HG03460 (cell line): ENCODE data around the gene PEX6.

Source experiments
- ATAC-seq: cut with Tn5 transposase; IDR thresholded peaks from one replicate; pipeline ENCODE4 v1.9.1; 2021; ENCODE audit not compliant: unreplicated experiment

Gene PEX6

DNA sequence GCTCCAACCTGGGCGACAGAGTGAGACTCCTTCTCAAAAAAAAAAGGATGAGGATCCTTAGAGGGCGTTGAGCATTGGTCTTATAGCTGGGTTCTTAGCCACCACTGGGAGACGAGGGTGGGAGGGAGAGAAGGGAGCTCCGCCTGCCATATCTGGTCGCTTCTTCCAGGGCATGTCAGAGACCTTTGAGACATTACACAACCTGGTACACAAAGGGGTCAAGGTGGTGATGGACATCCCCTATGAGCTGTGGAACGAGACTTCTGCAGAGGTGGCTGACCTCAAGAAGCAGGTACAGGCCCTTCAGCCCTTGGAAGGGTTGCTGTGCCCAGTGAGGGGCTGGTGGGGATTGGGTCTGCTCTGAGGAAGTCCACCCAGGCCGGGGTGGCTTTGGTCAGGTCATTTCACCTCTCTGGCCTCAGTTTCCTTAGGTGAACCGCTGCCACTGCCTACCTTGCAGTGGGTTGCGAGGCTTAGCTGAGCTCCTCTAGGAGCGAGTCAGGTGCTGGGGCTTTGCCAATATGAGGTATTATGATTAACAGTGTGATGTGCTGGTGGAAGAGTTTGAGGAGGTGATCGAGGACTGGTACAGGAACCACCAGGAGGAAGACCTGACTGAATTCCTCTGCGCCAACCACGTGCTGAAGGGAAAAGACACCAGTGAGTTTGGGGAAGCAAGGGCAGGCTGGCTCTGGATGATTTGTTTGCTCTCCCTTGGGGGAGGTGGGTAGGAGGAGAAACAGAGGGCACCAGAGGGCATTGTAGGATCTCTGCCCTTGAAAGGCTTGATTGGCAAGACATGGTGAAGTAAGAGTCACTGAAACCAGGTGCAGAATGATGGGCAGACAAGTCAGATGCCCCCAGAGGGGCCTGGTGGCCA lies 41.2 kb downstream of the PEX6 start:
- ATAC-seq = no peak

DNA sequence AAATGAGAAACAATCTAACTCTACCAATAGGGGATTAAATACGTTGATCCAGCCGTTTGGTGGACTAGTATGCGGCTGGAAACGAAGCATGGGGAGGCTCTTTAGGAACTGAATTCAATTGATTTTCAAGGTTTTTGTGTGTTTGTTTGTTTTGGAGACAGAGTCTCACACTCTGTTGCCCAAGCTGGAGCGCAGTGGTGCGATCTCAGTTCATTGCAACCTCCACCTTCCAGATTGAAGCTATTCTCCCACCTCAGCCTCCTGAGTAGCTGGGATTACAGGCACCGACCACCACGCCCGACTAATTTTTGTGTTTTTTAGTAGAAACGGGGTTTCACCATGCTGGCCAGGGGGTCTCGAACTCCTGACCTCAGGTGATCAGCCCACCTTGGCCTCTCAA lies 42.6 kb downstream of the PEX6 start:
- no peak for ATAC-seq

DNA sequence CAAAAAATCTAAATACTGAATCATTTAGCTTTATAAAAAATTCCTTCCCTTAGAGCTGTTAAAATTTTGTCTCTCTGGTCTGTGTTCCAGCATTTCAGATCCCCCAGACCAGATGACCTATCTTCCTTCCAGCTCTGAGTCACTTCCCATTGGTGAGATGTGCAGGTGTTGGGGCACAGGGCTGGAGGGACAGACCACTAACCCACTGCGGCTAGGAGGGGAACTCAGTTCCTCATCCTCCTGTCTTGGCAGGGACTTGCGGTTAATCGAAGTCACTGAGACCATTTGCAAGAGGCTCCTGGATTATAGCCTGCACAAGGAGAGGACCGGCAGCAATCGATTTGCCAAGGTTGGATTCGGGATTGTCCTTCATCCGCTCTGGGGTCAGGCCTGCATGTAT lies 43.7 kb downstream of the PEX6 start:
- ATAC-seq = no peak

DNA sequence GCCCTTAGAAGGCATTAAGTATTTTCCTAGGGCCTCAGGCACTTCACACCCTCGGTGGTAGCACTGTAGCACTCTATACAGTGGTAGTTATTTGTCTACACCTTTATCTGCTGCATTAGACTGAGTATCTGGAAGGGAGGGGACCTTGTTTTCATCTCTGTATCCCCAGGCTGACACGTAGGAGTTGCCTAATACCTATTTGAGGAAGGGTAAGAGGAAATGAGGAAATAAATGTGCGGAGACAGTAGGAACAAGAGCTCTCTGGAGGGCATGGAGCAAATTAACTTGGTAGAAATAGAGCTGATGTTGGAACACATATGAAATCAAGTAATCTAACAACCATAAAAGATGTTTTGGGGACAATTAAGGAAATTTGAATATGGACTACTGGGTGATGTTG lies 45.8 kb downstream of the PEX6 start:
- ATAC-seq = no peak

DNA sequence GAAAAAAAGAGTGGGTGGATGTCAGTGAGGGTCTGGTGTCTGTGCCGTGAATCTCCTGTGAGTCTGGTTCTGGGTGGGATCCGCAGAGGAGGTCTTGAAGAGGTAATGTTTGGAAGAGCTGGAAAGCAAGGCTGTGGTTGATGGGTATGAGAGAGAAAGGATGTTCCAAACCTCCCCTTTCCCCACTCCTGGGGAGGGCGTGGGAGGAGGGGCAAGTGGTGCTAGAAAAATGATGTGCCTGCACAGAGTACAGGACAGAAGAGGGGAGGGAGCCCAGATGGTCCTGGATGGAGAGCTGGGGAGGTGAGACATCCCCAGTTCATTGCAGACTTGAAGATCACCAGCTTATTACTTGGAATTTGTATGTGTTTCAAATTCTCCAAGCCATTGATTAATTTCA lies 46.6 kb downstream of the PEX6 start:
- ATAC-seq = no peak

DNA sequence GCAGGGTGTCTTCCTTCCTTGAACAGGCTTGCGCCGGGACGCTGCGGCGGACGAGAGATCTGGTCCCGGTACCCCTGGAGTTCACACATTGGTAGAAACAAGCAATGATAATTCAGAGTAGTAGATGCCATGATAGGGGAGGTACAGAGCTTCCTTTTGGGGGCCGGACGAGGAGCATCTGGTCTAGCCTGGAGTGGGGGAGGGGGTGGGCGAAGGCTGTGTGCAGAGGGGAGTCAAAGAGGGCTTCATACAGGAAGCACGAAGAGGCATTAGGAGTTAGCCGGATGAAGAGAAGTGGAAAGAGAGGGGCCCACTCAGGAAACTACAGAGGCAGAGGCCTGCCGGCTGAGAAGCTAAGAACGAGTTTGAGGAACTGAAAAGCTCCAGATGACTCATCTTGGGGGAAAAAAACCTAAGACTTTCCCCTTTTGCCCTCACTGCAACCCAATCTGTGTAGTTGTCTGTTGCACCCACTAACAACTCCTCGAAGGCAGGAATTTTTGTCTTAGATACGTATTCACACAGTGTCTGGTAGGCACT lies 49.1 kb downstream of the PEX6 start:
- ATAC-seq = peak; percentile 50

DNA sequence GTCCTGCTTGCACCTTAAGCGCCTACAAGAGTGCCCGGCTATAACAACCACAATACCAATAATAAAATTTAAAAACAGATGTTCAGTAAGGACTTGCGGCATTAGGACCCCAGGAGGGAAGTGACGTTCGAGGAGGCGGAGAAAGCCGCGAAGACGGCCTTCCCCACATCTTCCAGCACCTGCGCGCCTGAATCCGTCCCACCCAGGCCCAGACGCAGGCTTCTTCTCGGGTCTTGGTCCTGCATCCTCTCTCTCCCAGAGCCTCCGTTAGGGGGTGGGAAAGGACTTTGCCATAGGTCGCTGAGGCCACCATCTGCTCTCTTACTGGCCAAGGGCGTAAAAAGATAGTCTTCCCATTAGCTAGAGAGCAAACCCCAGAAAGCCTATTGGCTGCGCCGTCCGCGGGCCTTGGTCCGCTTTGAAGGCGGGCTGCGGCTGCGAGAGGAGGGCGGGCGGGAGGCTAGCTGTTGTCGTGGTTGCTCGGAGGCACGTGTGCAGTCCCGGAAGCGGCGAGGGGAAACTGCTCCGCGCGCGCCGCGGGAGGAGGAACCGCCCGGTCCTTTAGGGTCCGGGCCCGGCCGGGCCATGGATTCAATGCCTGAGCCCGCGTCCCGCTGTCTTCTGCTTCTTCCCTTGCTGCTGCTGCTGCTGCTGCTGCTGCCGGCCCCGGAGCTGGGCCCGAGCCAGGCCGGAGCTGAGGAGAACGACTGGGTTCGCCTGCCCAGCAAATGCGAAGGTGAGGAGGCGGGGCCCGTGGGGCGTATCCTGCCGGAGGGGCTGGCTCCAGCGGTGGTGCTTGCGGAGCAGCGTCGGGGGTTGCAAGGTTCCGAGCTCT lies 49.8 kb downstream of the PEX6 start, which contains the start of gene CNPY3:
Gene CNPY3, plus strand, starts transcription at position 495 of the 835 bp plus-strand sequence. Its CDS starts 91 bp downstream, at position 586.
- peak; percentile 61 for ATAC-seq

DNA sequence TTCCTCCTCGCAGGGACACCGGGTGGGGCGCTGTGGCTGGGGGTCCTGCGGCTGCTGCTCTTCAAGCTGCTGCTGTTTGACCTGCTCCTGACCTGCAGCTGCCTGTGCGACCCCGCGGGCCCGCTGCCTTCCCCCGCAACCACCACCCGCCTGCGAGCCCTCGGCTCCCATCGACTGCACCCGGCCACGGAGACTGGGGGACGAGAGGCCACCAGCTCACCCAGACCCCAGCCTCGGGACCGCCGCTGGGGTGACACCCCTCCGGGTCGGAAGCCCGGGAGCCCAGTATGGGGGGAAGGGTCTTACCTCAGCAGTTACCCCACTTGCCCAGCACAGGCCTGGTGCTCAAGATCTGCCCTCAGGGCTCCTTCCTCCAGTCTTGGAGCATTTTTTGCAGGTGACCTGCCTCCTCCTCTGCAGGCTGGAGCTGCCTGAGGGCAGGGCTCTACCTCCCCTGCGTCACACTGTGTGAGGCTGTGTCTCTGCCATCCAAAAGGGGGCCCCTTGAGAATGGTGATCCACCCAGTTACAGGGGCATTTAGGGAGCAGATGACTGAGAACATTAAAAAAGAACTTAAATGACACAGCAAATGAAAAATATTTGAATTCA lies 53.6 kb downstream of the PEX6 start:
- ATAC-seq = no peak

DNA sequence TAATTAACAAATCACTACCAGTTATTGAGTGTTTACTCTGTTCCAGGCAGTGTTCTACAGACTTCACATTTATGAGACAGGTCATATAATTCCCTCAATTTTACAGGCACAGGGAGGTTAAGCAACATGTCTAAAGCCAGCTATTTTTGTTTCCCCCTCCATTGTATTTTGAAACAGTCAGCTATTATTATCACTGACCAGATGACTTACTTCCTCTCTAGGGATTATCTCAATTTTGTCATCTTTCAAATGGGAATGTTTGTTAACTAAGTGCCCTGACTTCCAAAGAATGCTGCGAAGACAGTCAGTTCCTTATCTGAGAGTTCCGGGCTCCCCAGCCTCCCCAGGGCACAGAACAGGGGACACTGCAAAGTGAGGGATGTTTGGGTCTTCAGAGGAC lies 55.3 kb downstream of the PEX6 start:
- no peak for ATAC-seq

DNA sequence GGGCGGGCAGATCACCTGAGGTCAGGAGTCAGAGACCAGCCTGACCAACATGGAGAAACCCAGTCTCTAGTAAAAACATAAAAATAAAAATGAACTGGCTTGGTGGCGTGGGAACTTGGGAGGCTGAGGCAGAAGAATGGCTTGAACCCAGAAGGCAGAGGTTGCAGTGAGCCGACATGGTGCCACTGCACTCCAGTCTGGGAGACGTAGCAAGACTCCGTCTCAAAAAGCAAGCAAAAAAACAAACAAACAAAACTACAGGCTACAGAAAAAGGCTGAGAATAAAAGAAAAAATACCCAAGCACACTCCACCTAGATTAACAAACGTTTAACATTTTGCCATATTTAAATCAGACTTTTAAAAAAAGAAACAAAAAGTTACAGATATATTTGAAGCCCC lies 57.2 kb downstream of the PEX6 start:
- no peak for ATAC-seq

DNA sequence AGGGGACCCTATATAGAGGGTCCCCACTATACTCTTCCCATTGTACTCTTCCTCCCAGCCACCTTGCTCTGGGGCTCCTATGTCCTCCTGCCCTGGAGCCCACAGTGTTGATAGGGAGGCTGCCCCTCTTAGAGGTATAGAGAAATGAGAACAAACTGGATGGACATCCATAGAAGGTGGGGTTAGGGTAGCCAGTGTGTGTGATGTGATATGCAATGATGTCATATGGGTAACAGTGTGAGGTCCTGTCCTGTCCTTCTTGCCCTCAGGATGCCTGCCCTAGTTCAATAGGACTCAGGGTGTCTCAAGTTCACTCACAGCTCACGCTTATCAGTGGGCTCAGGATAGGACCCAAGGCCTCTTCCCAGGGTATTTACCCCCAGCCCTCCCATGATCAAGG lies 62.7 kb downstream of the PEX6 start:
- no peak for ATAC-seq

DNA sequence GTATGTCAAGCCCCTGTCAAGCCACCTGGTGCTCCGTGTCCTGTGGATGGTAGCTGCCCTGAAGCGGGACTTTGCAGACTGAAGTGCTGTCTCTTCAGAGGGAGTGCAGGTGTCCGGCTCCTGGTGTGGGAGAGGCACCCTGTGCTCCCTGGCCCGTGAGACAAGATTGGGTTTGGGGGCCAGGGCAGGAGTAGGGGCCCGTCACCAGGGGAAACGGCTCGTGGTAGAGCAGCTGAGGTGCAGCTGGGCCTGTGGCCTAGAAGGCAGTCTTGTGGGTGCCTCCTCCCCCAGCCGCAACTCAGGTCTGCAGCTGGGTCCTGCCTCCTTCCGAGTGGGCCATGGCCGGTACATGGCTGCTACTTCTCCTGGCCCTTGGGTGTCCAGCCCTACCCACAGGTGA lies 63.2 kb downstream of the PEX6 start, which contains the start of gene PTCRA:
Gene PTCRA, plus strand, starts transcription at position 322 of the 400 bp plus-strand sequence. Its CDS starts 17 bp downstream, at position 339.
- no peak for ATAC-seq

DNA sequence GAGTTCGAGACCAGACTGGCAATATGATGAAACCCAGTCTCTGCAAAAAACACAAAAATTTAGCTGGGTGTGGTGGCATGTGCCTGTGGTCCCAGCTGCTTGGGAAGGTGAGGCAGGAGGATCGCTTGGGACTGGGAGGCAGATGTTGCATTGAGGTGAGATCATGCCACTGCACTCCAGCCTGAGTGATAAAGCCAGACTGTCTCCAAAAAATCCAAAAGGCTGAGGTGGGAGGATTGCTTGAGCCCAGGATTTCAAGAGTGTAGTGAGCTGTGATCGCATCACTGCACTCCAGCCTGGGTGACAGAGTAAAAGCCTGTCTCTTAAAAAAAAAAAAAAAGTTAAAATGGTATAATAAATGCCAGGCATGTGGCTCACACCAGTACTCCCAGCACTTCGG lies 64.4 kb downstream of the PEX6 start:
- no peak for ATAC-seq
